Eye (tissue), 1 donor: Measurements from ENCODE around the gene ATP11B.
A peak's percentile ranks its signal among the peaks of the same experiment; 100 is the strongest.

Experiments used
- DNase-seq: peaks from one replicate; pipeline ENCODE4 v3.0.0-alpha.2; 2015

Gene ATP11B

GRCh38 chr3:182792901-182793662 lies at the start of gene ATP11B:
Gene ATP11B (plus strand): TSS chr3:182793504. CDS start chr3:182793760, 256 bp downstream.
- DNase-seq, result peak; percentile 91

GRCh38 chr3:182746959-182747358 lies 46.3 kb upstream of the ATP11B start:
- DNase-seq, result no peak

- no peak for DNase-seq
Observed at GRCh38 chr3:182755308-182755707, 38.0 kb upstream of the ATP11B start.

- DNase-seq, result no peak
Observed at GRCh38 chr3:182755712-182756111, 37.6 kb upstream of the ATP11B start.

- no peak for DNase-seq
Observed at GRCh38 chr3:182760576-182761164, 32.6 kb upstream of the ATP11B start.

GRCh38 chr3:182763896-182764295 lies 29.4 kb upstream of the ATP11B start:
- DNase-seq, result no peak

- DNase-seq, result no peak
Observed at GRCh38 chr3:182765287-182765686, 28.0 kb upstream of the ATP11B start.

- no peak for DNase-seq
Observed at GRCh38 chr3:182766099-182766498, 27.2 kb upstream of the ATP11B start.

- DNase-seq, result no peak
Observed at GRCh38 chr3:182768413-182768812, 24.9 kb upstream of the ATP11B start.

GRCh38 chr3:182769673-182770072 lies 23.6 kb upstream of the ATP11B start:
- no peak for DNase-seq

GRCh38 chr3:182782149-182782548 lies 11.2 kb upstream of the ATP11B start:
- DNase-seq, result no peak

GRCh38 chr3:182783106-182783505 lies 10.2 kb upstream of the ATP11B start:
- no peak for DNase-seq

GRCh38 chr3:182784542-182784941 lies 8.8 kb upstream of the ATP11B start:
- no peak for DNase-seq

- DNase-seq, result no peak
Observed at GRCh38 chr3:182785142-182785541, 8.2 kb upstream of the ATP11B start.

GRCh38 chr3:182785756-182786155 lies 7.5 kb upstream of the ATP11B start:
- DNase-seq, result no peak

- DNase-seq, result no peak
Observed at GRCh38 chr3:182786564-182787196, 6.6 kb upstream of the ATP11B start.

GRCh38 chr3:182787302-182788036 lies 5.8 kb upstream of the ATP11B start:
- DNase-seq, result no peak

GRCh38 chr3:182789371-182789770 lies 3.9 kb upstream of the ATP11B start:
- no peak for DNase-seq

GRCh38 chr3:182790612-182791011 lies 2.7 kb upstream of the ATP11B start:
- DNase-seq, result no peak

GRCh38 chr3:182793663-182794454 lies 555 bp downstream of the ATP11B start:
- DNase-seq, result peak; percentile 84

GRCh38 chr3:182794455-182795388 lies 1.4 kb downstream of the ATP11B start:
- no peak for DNase-seq
